GM21576 (cell line): ENCODE measurements around the gene NR2C2AP.

Experiments
- ATAC-seq: cut with Tn5 transposase; IDR thresholded peaks from one replicate; pipeline ENCODE4 v1.9.1; 2021; ENCODE audit warnings: mild to moderate bottlenecking, moderate library complexity; ENCODE audit not compliant: unreplicated experiment

NR2C2AP gene

DNA sequence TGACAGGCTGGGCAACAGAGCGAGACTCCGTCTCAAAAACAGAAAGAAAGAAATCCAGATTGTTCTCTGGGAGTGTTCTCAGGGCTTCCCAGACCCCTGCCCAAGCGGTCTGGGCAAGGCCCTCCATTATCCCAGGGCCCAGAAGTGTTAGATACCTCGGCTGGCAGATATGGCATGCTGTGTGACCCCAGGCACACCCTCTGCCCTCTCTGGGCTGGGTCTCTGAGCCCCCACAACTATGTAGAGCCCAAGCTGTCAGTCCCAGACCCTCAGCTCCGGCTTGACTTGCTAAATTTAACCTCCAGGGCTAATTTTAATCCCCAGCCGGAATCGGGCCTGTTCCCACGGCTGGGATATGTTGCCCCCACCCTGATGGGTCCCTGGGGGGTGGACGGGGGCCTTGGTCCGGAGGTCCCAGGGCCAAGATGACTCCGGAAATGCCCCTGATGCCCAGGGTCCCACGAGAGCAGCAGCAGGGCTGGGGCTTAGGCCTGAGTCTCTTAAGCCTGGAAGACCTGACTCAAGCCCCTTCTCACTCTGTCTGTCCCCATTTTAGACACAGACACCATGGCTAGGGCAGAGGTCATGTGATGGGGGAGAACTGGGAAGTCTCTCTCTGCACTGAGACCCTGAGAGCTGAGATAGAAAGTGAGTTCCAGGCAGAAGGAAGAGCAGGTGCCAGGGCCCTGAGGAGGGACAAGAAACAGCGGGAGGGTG, 50.4 kb downstream of the NR2C2AP start:
- ATAC-seq = no peak

DNA sequence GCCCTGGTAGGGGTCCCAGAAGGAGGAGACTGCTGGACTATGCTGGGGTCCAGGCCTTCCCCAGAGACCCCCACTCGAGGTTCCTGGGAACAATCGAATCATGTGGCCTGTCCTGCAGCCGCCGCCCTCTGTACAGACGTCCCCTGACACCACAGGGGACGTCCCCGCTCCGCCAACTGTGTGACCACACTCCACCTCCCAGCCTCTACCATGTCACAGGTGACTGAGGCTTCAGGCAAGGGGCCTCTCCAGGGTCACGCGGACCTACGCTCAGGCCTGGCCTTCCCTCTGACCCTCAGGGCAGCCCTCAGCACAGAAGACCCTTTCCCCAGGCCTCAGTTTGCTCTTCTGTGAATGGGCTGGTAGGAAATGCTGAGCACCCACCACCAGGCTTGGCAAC, 51.8 kb downstream of the NR2C2AP start:
- peak; percentile 53 for ATAC-seq
